ENCODE data around the gene PGF.

DNA sequence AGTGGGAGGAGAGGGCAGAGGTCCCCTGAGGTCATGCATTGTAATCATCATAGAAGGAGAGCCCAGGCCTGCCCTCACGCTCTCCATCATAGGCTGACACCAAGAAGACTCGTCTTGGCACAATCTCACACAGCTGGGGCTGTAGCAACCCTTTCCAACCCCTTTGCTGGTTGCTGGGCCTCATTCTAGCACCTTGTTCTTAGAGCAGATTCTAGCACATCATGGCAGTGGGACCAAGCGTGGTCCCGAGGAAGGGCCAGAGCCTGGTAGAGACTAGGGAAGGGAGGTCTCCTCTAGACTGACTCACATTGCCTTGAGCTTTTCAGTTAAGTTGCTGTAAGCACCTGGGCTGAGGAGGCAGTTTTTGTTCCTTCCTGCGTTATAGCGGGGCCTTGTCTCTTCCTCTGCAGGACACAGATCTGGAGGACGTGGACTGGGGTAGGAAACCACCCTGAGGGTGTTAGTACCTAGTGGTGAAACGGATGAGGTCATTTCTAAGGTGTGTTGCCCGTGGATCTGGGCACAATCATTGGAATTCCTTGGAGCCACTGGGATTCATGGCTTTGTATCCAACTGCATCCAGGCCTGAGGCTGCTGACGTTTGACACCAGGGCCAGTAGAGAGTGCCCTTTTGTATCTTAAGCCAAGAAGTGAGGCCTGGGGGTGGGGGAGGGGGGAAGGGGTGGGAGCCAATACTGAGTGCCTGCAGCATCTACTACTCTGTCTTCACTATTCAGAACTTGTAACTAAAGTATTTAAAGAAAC lies 52.3 kb downstream of the PGF start:
- TF ChIP-seq CTCF (IDR thresholded peaks at IDR 0.05), result no peak
- no peak for TF ChIP-seq POLR2A (IDR thresholded peaks at IDR 0.05)
- no peak for TF ChIP-seq POLR2AphosphoS5 (IDR thresholded peaks at IDR 0.05)

Data from upper lobe of left lung (tissue), 4 donors.